Fibroblast of villous mesenchyme (primary cell): ENCODE data around the gene TAF11L14. TPM values are rescaled to one million over a fixed set of nuclear protein-coding genes. Genes with fewer than 3 reads are reported as not detected.
"Not testable (repeated sequence)": the region's sequence is repeated elsewhere in the genome, so short reads cannot be mapped to it uniquely, and the experiment has no call there.

Experiments used
- DNase-seq: peaks from one replicate; pipeline ENCODE4 v3.0.0-alpha.2; 2010; ENCODE audit warnings: low read depth
- H3K4me3 ChIP-seq: 2 replicates; pipeline ENCODE4 v1.5.1; 2011; ENCODE audit warnings: low read depth, mild to moderate bottlenecking, low read length
- total RNA-seq: library from RNA; depleted of rRNA; stranded (reverse); fragments of >200 nt; gene quantifications from 2 replicates; pipeline ENCODE4 v1.2.3, GENCODE V29; 2012
- TF ChIP-seq, protein P1 (sequence below): IDR thresholded peaks from 2 replicates; pipeline ENCODE4 v1.5.1; 2012; ENCODE audit warnings: low read depth, mild to moderate bottlenecking, low read length; ENCODE audit not compliant: insufficient read depth

The TAF11L14 gene
- total RNA-seq, 1 donor: not detected

DNA sequence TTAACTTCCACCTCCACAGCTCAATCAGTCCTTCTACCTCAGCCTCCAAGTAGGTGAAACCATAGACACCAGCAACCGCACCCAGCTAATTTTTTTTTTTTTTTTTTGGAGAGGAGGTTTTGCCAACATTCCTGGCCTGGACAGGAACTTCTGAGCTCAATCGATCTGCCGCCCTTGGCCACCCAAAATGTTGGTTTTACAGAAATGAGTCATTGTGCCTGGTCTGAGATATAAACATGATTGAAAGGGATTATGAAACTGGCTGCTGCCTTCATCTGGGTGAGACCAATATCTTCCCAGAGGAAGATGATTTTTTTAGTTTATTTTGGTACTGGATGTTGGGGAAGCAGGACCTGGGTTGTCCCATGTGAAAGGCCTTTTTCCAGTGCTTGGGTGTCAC is 14.9 kb upstream of the TAF11L14 start:
- H3K4me3 ChIP-seq: no peak overlapping the region
- DNase-seq: no peak
- TF ChIP-seq, protein P1, sequence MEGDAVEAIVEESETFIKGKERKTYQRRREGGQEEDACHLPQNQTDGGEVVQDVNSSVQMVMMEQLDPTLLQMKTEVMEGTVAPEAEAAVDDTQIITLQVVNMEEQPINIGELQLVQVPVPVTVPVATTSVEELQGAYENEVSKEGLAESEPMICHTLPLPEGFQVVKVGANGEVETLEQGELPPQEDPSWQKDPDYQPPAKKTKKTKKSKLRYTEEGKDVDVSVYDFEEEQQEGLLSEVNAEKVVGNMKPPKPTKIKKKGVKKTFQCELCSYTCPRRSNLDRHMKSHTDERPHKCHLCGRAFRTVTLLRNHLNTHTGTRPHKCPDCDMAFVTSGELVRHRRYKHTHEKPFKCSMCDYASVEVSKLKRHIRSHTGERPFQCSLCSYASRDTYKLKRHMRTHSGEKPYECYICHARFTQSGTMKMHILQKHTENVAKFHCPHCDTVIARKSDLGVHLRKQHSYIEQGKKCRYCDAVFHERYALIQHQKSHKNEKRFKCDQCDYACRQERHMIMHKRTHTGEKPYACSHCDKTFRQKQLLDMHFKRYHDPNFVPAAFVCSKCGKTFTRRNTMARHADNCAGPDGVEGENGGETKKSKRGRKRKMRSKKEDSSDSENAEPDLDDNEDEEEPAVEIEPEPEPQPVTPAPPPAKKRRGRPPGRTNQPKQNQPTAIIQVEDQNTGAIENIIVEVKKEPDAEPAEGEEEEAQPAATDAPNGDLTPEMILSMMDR: no peak

DNA sequence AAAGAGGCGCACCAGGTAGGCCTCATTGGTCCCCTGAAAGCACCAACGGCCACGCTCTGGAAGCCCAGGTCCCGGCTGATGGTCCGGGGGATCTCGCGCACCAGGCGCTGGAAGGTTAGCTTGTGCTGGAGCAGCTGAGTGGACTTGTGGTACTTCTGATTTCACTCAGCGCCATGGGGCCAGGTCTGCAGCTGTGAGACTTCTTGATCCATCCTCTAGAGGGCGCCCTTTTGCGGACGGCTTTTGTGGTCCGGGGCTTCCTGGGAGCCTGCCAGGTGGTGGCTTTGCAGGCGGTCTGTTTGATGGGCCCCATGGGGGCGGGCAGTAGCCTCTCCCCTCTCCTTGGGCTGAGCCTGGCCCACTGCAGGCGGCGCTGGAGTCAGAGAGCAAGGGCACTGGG is 13.6 kb upstream of the TAF11L14 start:
- no peak overlapping the region for H3K4me3 ChIP-seq
- TF ChIP-seq, protein P1: no peak
- DNase-seq: no peak

DNA sequence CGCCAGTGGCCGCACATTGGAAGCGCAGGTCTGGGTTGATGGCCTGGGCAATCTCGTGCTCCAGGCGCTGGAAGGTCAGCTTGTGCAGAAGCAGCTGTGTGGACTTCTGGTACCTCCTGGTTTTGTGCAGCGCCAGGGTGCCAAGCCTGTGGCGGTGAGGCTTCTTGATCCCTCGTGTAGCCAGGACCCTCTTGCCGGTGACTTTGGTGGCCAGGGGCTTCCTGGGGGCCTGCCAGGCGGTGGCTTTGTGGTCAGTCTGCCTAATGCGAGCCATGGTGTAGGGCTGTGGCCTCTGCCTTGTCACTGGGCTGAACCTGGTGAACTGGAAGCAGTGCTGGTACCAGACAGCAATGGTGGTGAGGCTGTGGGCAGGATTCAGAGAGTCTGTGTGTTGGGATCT is 8.6 kb upstream of the TAF11L14 start:
- no peak overlapping the region for H3K4me3 ChIP-seq
- no peak for DNase-seq
- TF ChIP-seq, protein P1: no peak

DNA sequence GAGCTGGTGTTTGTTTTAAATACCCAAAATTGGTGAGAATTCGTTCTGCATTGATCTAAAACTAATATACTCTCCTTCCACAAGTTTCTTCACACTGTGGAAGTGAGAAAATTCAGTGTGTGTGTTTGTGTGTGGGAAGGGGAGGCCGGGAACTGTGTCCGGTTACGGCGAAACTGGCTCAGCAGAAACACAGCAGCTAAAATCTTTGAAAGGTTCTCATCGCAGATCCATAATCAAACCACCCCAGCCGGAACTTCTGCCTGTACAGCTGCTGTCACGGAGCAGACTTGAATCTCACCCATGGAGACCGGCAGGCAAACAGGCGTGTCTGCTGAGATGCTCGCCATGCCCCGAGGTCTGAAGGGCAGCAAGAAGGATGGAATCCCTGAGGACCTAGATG is 2.5 kb upstream of the TAF11L14 start, which contains the start of gene TAF11L13:
Gene TAF11L13 (plus strand): TSS at position 301 of the 400 bp plus-strand sequence.
- H3K4me3 ChIP-seq, DNase-seq: not testable (repeated sequence)

DNA sequence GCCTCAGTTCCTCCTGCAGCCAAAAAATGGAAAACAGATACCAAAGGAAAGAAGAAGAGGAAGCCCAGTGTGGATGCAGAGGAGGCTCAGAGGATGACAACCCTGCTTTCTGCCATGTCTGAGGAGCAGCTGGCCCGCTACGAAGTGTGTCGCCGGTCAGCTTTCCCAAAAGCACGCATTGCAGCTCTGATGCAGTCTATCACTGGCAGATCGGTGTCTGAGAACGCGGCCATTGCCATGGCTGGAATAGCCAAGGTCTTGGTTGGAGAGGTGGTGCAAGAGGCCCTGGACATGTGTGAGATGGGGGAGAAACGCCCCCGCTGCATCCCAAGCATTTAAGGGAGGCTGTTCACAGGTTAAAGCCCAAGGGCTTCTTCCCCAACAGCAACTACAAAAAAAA is 15.0 kb downstream of the TAF11L14 start:
- not testable (repeated sequence) for H3K4me3 ChIP-seq

DNA sequence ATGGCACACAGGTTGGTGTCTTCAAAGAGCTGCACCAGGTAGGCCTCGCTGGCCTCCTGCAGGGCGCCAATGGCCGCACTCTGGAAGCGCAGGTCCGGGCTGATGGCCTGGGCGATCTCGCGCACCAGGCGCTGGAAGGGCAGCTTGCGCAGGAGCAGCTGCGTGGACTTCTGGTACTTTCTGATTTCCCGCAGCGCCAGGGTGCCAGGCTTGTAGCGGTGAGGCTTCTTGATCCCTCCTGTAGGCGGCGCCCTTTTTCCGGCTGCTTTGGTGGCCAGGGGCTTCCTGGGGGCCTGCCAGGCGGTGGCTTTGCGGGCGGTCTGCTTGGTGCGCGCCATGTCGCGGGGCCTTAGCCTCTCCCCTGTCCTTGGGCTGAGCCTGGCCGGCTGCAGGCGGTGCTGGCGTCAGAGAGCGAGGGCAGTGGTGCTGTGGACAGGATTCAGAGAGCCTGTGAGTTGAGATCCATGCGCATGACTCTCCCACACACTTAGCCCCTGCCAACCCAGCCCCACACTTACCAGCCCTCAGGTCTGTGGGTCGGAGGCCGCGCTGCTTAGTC is 21.0 kb downstream of the TAF11L14 start:
- DNase-seq, H3K4me3 ChIP-seq: not testable (repeated sequence)

More for the DNA sequence above, 15.0 kb downstream of the TAF11L14 start:
- not testable (repeated sequence) for DNase-seq

DNA sequence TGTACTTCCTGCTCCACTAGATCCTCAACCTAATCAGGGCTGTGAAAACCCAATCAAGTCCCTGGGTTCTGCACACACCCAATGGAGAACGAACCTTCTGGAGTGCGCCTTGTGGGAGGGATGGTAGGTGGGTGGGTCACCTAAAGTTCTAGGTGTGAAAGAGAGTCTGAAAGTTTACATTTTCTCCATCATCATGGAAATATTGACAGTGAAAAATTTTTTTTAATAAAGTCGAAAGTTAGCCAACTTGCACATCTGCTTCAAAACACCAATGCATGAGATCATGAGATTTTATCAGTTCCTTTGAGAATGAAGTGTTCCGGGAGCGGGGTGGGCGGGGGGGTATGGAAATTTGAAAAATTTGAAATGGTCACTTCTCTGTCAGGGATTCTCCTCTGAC is 21.7 kb downstream of the TAF11L14 start:
- TF ChIP-seq, protein P1: no peak
- no peak overlapping the region for H3K4me3 ChIP-seq
- DNase-seq: no peak

DNA sequence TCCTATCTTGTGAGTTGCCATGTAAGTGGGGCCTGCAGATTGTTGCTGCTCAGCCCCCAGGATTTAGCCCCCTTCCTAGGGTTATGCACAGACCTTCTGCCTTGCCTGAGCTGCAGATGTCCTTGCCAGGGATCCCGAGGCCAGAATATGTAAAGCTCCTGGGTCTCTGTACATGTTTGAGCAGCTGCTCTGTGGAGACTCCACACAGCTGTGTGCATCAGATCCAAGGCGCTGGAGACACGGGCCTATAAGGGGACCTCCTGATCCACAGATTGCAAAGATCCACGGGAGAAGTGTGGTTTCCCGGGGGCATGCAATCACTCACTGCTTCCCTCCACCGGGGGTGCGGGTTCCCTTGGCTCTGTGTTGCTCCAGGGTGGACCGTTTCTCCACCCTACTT is 28.9 kb downstream of the TAF11L14 start:
- TF ChIP-seq, protein P1: no peak
- no peak overlapping the region for H3K4me3 ChIP-seq
- no peak for DNase-seq
